Thyroid gland (tissue), 4 donors: ENCODE data around the gene IL13RA2. TPM values are rescaled to one million over a fixed set of nuclear protein-coding genes. Genes with fewer than 3 reads are reported as not detected.

Experiments
- DNase-seq, 2 donors: peaks; one replicate each; pipeline ENCODE4 v3.0.0-alpha.2; 2019
- H3K27ac ChIP-seq, 3 donors: fragments of 200-600 bp; sonication (generic); 1 replicate in 2 of 3; 2 replicates in 1 of 3; pipeline ENCODE4 v1.5.1; 2016 to 2019; ENCODE audit warnings: mild to moderate bottlenecking in 1 of 3, moderate library complexity in 1 of 3
- H3K27me3 ChIP-seq: fragments of 200-600 bp; sonication (generic); one replicate; pipeline ENCODE4 v1.5.1; 2019
- H3K36me3 ChIP-seq, 2 donors: fragments of 200-600 bp; sonication (generic); one replicate each; pipeline ENCODE4 v1.5.1; 2016 to 2019
- H3K4me1 ChIP-seq, 2 donors: fragments of 200-600 bp; sonication (generic); one replicate each; pipeline ENCODE4 v1.5.1; 2017 to 2019
- H3K4me3 ChIP-seq, 3 donors: fragments of 200-600 bp; sonication (generic); replicated peaks in 1 of 3; 1 replicate in 2 of 3; 2 replicates in 1 of 3; pipeline ENCODE4 v1.5.1; 2016; ENCODE audit warnings: mild to moderate bottlenecking in 1 of 3
- H3K9me3 ChIP-seq: fragments of 200-600 bp; sonication (generic); one replicate; pipeline ENCODE4 v1.5.1; 2017
- POLR2A ChIP-seq, 2 donors: fragments of 450-650 bp; IDR thresholded peaks; one replicate each; pipeline ENCODE4 v1.6.1; 2017; ENCODE audit warnings: antibody characterized with exemption in 2 of 2, mild to moderate bottlenecking in 2 of 2, moderate library complexity in 1 of 2
- WGBS, 2 donors: methylation state at CpG; one replicate each; pipeline ENCODE4 v1.1.5; 2017; 5-methylcytosine and 5-hydroxymethylcytosine counted together
- intact Hi-C: fragments of 100-400 bp; cut with DNase I; formaldehyde crosslinking; loops from one replicate; pipeline ENCODE4 v1.15.1; 2023
- total RNA-seq, 4 donors: library from RNA; depleted of rRNA; stranded (reverse); fragments of >200 nt; gene quantifications; one replicate each; pipeline ENCODE4 v1.2.3, GENCODE V29; 2016
- TF ChIP-seq, protein P1 (sequence below), 6 experiments: fragments of 200-600 bp in 3 of 6; fragments of 450-650 bp in 3 of 6; sonication (generic) in 3 of 6; IDR thresholded peaks; one replicate each; pipeline ENCODE4 v1.5.1; 2016 to 2019; ENCODE audit warnings: antibody characterized with exemption in 6 of 6, mild to moderate bottlenecking in 2 of 6, inconsistent platforms in 1 of 6, moderate library complexity in 1 of 6

The IL13RA2 gene, protein sequence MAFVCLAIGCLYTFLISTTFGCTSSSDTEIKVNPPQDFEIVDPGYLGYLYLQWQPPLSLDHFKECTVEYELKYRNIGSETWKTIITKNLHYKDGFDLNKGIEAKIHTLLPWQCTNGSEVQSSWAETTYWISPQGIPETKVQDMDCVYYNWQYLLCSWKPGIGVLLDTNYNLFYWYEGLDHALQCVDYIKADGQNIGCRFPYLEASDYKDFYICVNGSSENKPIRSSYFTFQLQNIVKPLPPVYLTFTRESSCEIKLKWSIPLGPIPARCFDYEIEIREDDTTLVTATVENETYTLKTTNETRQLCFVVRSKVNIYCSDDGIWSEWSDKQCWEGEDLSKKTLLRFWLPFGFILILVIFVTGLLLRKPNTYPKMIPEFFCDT
- 1 to 10 TPM in 3 of 4 donors, not detected in 1; 1.1 to 3.8 (median 1.2) TPM for total RNA-seq

DNA sequence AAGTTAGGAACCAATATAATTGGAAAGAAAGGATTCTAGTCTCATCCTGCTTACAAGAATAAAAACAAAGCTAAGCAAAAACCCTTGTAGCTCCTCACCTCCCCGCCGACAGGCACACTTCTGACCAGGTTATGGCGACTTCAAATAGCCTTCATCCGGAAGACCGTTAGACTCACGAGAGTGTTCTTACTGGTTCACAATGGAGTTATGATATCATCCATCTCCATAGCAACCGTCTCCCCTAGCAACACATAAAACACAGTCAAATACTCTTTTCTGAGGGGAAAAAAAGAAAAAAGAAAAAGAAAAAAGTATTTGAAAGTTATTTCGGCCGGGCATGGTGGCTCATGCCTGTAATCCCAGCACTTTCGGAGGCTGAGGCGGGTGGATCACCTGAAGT, at the start of gene IL13RA2:
Gene IL13RA2, minus strand, starts transcription at position 162 of the 400 bp plus-strand sequence. CDS start 347 bp downstream, outside the sequence.
- 78 to 88% methylated on average over 11 of the region's 11 CpGs for WGBS, 2 donors
- Histone ChIP-seq H3K4me3 (no peak within 1 kb of the TSS), H3K4me1 (no peaks in the 10 kb centered on the region), H3K9me3 (no peaks in the 10 kb centered on the region), H3K36me3 (no peaks in the 10 kb centered on the region), H3K27me3 (no peaks in the 10 kb centered on the region), H3K27ac (no peak within 1 kb of the TSS)
- intact Hi-C loops: no loop called here
- DNase-seq: no peak
- TF ChIP-seq POLR2A (IDR thresholded peaks at IDR 0.05): no peak
- TF ChIP-seq, protein P1, sequence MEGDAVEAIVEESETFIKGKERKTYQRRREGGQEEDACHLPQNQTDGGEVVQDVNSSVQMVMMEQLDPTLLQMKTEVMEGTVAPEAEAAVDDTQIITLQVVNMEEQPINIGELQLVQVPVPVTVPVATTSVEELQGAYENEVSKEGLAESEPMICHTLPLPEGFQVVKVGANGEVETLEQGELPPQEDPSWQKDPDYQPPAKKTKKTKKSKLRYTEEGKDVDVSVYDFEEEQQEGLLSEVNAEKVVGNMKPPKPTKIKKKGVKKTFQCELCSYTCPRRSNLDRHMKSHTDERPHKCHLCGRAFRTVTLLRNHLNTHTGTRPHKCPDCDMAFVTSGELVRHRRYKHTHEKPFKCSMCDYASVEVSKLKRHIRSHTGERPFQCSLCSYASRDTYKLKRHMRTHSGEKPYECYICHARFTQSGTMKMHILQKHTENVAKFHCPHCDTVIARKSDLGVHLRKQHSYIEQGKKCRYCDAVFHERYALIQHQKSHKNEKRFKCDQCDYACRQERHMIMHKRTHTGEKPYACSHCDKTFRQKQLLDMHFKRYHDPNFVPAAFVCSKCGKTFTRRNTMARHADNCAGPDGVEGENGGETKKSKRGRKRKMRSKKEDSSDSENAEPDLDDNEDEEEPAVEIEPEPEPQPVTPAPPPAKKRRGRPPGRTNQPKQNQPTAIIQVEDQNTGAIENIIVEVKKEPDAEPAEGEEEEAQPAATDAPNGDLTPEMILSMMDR (IDR thresholded peaks at IDR 0.05): no peak

DNA sequence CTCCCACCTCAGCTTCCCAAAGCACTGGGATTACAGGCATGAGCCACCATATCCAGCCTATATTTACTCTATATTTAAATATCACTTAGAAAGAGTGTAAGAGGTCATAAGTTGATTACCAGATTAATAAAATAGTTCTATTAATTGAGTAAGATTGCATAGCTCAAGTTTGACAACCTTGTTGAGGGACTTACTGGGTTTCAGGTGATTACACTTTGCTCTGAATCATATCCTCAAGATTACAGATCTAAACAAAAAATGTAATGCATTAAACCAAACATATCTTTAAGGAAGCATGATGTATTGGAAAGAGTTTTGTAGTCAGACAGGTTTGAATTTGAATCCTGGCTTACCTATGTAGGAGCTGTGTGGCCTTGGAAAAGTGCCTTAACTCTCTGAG, 47.9 kb upstream of the IL13RA2 start:
- DNase-seq: no peak
- H3K9me3 ChIP-seq: no peaks in the 10 kb centered on the region
- TF ChIP-seq, protein P1 (IDR thresholded peaks at IDR 0.05): no peak
- no peak for TF ChIP-seq POLR2A (IDR thresholded peaks at IDR 0.05)
- H3K4me1 ChIP-seq: no peaks in the 10 kb centered on the region
- no peaks in the 10 kb centered on the region for H3K36me3 ChIP-seq
- intact Hi-C loops: no loop called here
- no peak overlapping the region for H3K4me3 ChIP-seq
- no peak overlapping the region for H3K27ac ChIP-seq
- no peaks in the 10 kb centered on the region for H3K27me3 ChIP-seq

DNA sequence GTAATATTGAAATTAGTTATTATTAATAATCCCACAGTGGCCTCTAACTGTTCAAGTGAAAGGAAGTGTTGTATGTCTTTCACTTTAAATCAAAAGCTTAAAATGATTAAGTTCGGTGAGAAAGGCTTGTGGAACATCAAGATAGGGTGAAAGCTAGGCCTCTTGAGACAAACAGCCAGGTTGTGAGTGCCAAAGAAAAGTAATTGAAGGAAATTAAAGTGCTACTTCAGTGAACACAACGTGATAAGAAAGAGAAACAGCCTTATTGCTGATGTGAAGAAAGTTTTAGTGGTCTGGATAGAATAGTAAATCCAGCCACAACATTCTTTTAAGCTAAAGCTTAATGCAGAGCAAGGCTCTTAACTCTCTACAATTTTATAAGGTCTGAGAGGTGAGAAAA, 42.6 kb upstream of the IL13RA2 start:
- Histone ChIP-seq H3K36me3 (no peaks in the 10 kb centered on the region), H3K4me3 (no peak overlapping the region), H3K27me3 (no peaks in the 10 kb centered on the region), H3K9me3 (no peaks in the 10 kb centered on the region), H3K4me1 (peaks cover 0 to 4% of the 10 kb centered on the region in 2 donors), H3K27ac (no peak overlapping the region)
- no peak for TF ChIP-seq POLR2A (IDR thresholded peaks at IDR 0.05)
- TF ChIP-seq, protein P1 (IDR thresholded peaks at IDR 0.05): no peak
- intact Hi-C loops: no loop called here
- whole genome bisulfite sequencing, 2 donors: 0 to 5% methylated on average over 2 of the region's 2 CpGs
- DNase-seq: no peak

DNA sequence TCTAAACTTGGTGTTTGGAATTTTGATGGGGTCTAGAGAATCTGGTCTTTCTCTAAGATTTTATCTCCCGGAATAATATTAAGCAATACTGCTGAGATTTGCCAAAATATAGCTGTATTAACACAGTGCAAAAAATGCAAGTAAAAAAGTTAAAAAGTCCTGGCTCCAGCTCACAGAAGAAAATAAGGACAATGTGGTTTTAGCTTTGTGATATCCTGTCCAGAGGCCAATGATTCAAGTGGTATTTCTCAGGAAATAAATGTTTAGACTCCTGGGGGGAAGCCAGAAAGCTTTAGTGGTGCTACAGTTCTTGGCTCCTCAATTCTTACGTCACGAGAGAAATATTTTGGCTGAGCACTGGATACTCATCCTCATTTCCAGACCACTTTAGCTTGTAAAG, 40.9 kb upstream of the IL13RA2 start:
- Histone ChIP-seq H3K4me1 (peaks cover 0 to 4% of the 10 kb centered on the region in 2 donors), H3K4me3 (no peak overlapping the region), H3K9me3 (no peaks in the 10 kb centered on the region), H3K27ac (peak overlapping the region in 1 of 3 donors; percentile 46), H3K27me3 (no peaks in the 10 kb centered on the region), H3K36me3 (no peaks in the 10 kb centered on the region)
- intact Hi-C loops: no loop called here
- TF ChIP-seq, protein P1 (IDR thresholded peaks at IDR 0.05): no peak
- no peak for TF ChIP-seq POLR2A (IDR thresholded peaks at IDR 0.05)
- 1 to 17% methylated on average over 3 of the region's 3 CpGs for WGBS, 2 donors
- DNase-seq: peak; percentile 2 to 13

DNA sequence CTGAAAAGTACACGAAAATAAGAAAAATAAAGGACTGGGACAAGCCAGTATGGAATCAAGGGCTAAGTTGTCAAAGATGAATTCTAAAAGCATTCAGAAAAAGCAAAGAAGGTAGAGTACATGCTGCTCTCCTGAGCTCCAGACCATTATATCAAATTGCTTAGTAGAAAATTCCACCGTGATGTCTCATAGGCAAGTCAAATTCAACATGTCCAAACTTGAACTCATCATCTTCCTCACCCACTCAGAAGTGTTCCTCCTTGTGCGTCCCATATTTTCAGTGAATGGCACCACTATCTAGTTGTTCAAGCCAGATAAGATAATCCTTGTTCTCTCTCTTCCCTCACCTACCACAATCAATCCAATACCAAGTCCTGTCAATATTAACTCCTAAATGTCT, 37.5 kb upstream of the IL13RA2 start:
- TF ChIP-seq, protein P1 (IDR thresholded peaks at IDR 0.05): no peak
- no peak for TF ChIP-seq POLR2A (IDR thresholded peaks at IDR 0.05)
- intact Hi-C loops: no loop called here
- Histone ChIP-seq H3K27ac (no peak overlapping the region), H3K9me3 (no peaks in the 10 kb centered on the region), H3K4me3 (no peak overlapping the region), H3K27me3 (no peaks in the 10 kb centered on the region), H3K36me3 (no peaks in the 10 kb centered on the region), H3K4me1 (peaks cover 0 to 4% of the 10 kb centered on the region in 2 donors)
- no peak for DNase-seq
- WGBS, 2 donors: 89 to 91% methylated on average over 3 of the region's 3 CpGs
